Neural progenitor cell (in vitro differentiated cells): ENCODE results near the gene ZMIZ2. TPM values are rescaled to one million over a fixed set of nuclear protein-coding genes. Genes with fewer than 3 reads are reported as not detected.

Experiments
- DNase-seq: peaks from one replicate; pipeline ENCODE4 v3.0.0-alpha.2; 2016; ENCODE audit warnings: low spot score
- H2AFZ ChIP-seq: fragments of 200-600 bp; sonication (generic); replicated peaks from 2 replicates; pipeline ENCODE4 v1.6.1; 2016; ENCODE audit warnings: antibody characterized with exemption
- H3F3A ChIP-seq: fragments of 200-600 bp; sonication (generic); 2 replicates; pipeline ENCODE4 v1.6.1; 2016; ENCODE audit warnings: antibody characterized with exemption, low read depth
- H3K27ac ChIP-seq: fragments of 200-600 bp; sonication (generic); 2 replicates; pipeline ENCODE4 v1.5.1; 2016; ENCODE audit warnings: mild to moderate bottlenecking
- H3K27me3 ChIP-seq: fragments of 200-600 bp; sonication (generic); 2 replicates; pipeline ENCODE4 v1.6.1; 2016; ENCODE audit warnings: mild to moderate bottlenecking, moderate library complexity
- H3K36me3 ChIP-seq: fragments of 200-600 bp; sonication (generic); 2 replicates; pipeline ENCODE4 v1.5.1; 2016
- H3K4me1 ChIP-seq: fragments of 200-600 bp; sonication (generic); 2 replicates; pipeline ENCODE4 v1.6.1; 2016; ENCODE audit warnings: mixed run types
- H3K4me2 ChIP-seq: fragments of 200-600 bp; sonication (generic); 2 replicates; pipeline ENCODE4 v1.6.1; 2016
- H3K4me3 ChIP-seq: fragments of 200-600 bp; sonication (generic); 2 replicates; pipeline ENCODE4 v1.5.1; 2016
- H3K79me2 ChIP-seq: fragments of 200-600 bp; sonication (generic); 2 replicates; pipeline ENCODE4 v1.6.1; 2016; ENCODE audit warnings: low read depth
- H3K9ac ChIP-seq: fragments of 200-600 bp; sonication (generic); 2 replicates; pipeline ENCODE4 v1.6.1; 2016
- H3K9me3 ChIP-seq: fragments of 200-600 bp; sonication (generic); 2 replicates; pipeline ENCODE4 v1.5.1; 2016; ENCODE audit warnings: low read depth
- H4K20me1 ChIP-seq: fragments of 200-600 bp; sonication (generic); 2 replicates; pipeline ENCODE4 v1.6.1; 2016; ENCODE audit warnings: low read depth
- H3K27ac Mint-ChIP-seq: 3 replicates; pipeline ENCODE4 v1.8.0; 2021; ENCODE audit warnings: mixed read lengths
- H3K27me3 Mint-ChIP-seq: 2 replicates; pipeline ENCODE4 v1.8.0; 2022; ENCODE audit warnings: low read depth, mild to moderate bottlenecking, inconsistent platforms, moderate library complexity, mixed read lengths; ENCODE audit not compliant: insufficient read depth
- H3K36me3 Mint-ChIP-seq: 3 replicates; pipeline ENCODE4 v1.8.0; 2021; ENCODE audit warnings: mixed read lengths
- H3K4me1 Mint-ChIP-seq: 3 replicates; pipeline ENCODE4 v1.8.0; 2021; ENCODE audit warnings: mixed read lengths
- H3K4me3 Mint-ChIP-seq: 3 replicates; pipeline ENCODE4 v1.8.0; 2021; ENCODE audit warnings: mild to moderate bottlenecking, moderate library complexity, mixed read lengths
- H3K9me3 Mint-ChIP-seq: 3 replicates; pipeline ENCODE4 v1.8.0; 2020; ENCODE audit warnings: mixed read lengths
- EZH2 ChIP-seq: fragments of 200-600 bp; sonication (generic); IDR thresholded peaks from 2 replicates; pipeline ENCODE4 v1.6.1; 2017; ENCODE audit warnings: antibody characterized with exemption, mild to moderate bottlenecking, moderate library complexity
- EZH2phosphoT487 ChIP-seq: fragments of 200-600 bp; sonication (generic); IDR thresholded peaks from 2 replicates; pipeline ENCODE4 v1.6.1; 2017; ENCODE audit warnings: antibody characterized with exemption
- total RNA-seq: library from RNA; depleted of rRNA; stranded (reverse); fragments of >200 nt; gene quantifications from 2 replicates; pipeline ENCODE4 v1.2.3, GENCODE V29; 2015; ENCODE audit warnings: low replicate concordance
- TF ChIP-seq, protein P1 (sequence below): fragments of 200-600 bp; sonication (generic); IDR thresholded peaks from 2 replicates; pipeline ENCODE4 v1.5.1; 2017; ENCODE audit warnings: antibody characterized with exemption, mild to moderate bottlenecking

The ZMIZ2 gene
- total RNA-seq, 1 donor from 2014 or later: 7.6 TPM

- Histone ChIP-seq H3K27ac (peak within 1 kb of the TSS; percentile 96), H3K9me3 (no peaks in the 10 kb centered on the region), H3K79me2 (peaks cover 57% of the 10 kb centered on the region), H3F3A (peaks cover 48% of the 10 kb centered on the region), H4K20me1 (peaks cover 43% of the 10 kb centered on the region), H3K27me3 (no peaks in the 10 kb centered on the region), H3K4me2 (peak within 1 kb of the TSS; percentile 91), H3K9ac (peak within 1 kb of the TSS; percentile 85), H3K36me3 (peaks cover 12% of the 10 kb centered on the region), H3K4me1 (peaks cover 8% of the 10 kb centered on the region), H3K4me3 (peak within 1 kb of the TSS; percentile 74), H2AFZ (peak within 1 kb of the TSS; percentile 61)
- peaks cover 20% of the 10 kb centered on the region for H3K4me1 Mint-ChIP-seq
- H3K27ac Mint-ChIP-seq: peak within 1 kb of the TSS; percentile 96
- H3K36me3 Mint-ChIP-seq: peaks cover 31% of the 10 kb centered on the region
- no peaks in the 10 kb centered on the region for H3K9me3 Mint-ChIP-seq
- peak within 1 kb of the TSS; percentile 97 for H3K4me3 Mint-ChIP-seq
- peak; percentile 98 for DNase-seq
- TF ChIP-seq EZH2phosphoT487: no peak
- TF ChIP-seq, protein P1, sequence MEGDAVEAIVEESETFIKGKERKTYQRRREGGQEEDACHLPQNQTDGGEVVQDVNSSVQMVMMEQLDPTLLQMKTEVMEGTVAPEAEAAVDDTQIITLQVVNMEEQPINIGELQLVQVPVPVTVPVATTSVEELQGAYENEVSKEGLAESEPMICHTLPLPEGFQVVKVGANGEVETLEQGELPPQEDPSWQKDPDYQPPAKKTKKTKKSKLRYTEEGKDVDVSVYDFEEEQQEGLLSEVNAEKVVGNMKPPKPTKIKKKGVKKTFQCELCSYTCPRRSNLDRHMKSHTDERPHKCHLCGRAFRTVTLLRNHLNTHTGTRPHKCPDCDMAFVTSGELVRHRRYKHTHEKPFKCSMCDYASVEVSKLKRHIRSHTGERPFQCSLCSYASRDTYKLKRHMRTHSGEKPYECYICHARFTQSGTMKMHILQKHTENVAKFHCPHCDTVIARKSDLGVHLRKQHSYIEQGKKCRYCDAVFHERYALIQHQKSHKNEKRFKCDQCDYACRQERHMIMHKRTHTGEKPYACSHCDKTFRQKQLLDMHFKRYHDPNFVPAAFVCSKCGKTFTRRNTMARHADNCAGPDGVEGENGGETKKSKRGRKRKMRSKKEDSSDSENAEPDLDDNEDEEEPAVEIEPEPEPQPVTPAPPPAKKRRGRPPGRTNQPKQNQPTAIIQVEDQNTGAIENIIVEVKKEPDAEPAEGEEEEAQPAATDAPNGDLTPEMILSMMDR: no peak
- no peak for TF ChIP-seq EZH2
- peaks cover 8% of the 10 kb centered on the region for H3K27me3 Mint-ChIP-seq
Measured at GRCh38 chr7:44796504-44797328, 48.1 kb downstream of the ZMIZ2 start, which contains the start of gene PPIA. Gene PPIA (plus strand): TSS chr7:44796681. CDS start chr7:44796725, 44 bp downstream.

- peaks cover 8% of the 10 kb centered on the region for H3K4me1 ChIP-seq
- H3K27ac ChIP-seq: peak overlapping the region; percentile 96
- DNase-seq: peak; percentile 89
- H2AFZ ChIP-seq: no peak overlapping the region
- Mint-ChIP-seq H3K27me3 (peaks cover 8% of the 10 kb centered on the region), H3K36me3 (peaks cover 34% of the 10 kb centered on the region), H3K9me3 (no peaks in the 10 kb centered on the region), H3K4me1 (peaks cover 20% of the 10 kb centered on the region), H3K4me3 (peak overlapping the region; percentile 97), H3K27ac (peak overlapping the region; percentile 96)
- H3K36me3 ChIP-seq: peaks cover 12% of the 10 kb centered on the region
- peaks cover 58% of the 10 kb centered on the region for H3K79me2 ChIP-seq
- H3K9ac ChIP-seq: peak overlapping the region; percentile 85
- no peaks in the 10 kb centered on the region for H3K27me3 ChIP-seq
- H3K4me2 ChIP-seq: peak overlapping the region; percentile 91
- TF ChIP-seq, protein P1: peak; percentile 59
- TF ChIP-seq EZH2phosphoT487: no peak
- peaks cover 50% of the 10 kb centered on the region for H4K20me1 ChIP-seq
- H3K9me3 ChIP-seq: no peaks in the 10 kb centered on the region
- peak overlapping the region; percentile 74 for H3K4me3 ChIP-seq
- H3F3A ChIP-seq: peaks cover 57% of the 10 kb centered on the region
Measured at GRCh38 chr7:44797329-44798258, 48.9 kb downstream of the ZMIZ2 start.

DNA sequence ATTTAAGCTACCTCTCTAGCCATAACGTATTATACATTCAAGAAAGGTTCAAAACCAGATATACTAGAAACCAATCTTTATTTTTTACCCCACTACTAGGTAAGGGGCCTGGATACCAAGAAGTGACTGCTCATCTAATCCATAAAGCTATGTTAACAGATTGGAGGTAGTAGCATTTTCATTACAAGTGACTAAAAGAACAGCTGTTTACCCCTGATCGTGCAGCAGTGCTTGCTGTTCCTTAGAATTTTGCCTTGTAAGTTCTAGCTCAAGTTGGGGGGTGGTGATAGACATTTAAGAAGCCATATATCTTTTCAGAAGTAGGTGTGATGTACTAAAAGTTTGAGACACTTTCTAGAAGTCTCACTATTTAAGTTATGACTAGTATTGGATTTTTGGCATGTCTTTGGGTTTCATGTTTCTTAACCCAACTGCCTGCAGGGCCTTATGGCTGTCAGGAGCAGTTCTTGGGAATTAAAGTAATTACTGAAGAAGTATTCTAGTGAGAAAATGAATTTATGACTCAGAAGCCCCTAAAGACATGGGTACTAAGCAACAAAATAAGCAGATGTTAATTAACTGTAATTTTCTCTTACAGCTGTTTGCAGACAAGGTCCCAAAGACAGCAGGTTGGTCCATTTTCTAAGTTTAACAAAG lies 50.1 kb downstream of the ZMIZ2 start:
- peaks cover 38% of the 10 kb centered on the region for H3K36me3 Mint-ChIP-seq
- Histone ChIP-seq H3K9me3 (no peaks in the 10 kb centered on the region), H3K36me3 (peaks cover 12% of the 10 kb centered on the region), H4K20me1 (peaks cover 56% of the 10 kb centered on the region), H3F3A (peaks cover 69% of the 10 kb centered on the region), H3K9ac (peak overlapping the region; percentile 85), H3K27ac (peak overlapping the region; percentile 8), H3K4me1 (peaks cover 8% of the 10 kb centered on the region), H3K4me3 (peak overlapping the region; percentile 74), H3K79me2 (peaks cover 58% of the 10 kb centered on the region), H2AFZ (no peak overlapping the region), H3K27me3 (no peaks in the 10 kb centered on the region), H3K4me2 (peak overlapping the region; percentile 91)
- peaks cover 20% of the 10 kb centered on the region for H3K4me1 Mint-ChIP-seq
- H3K27me3 Mint-ChIP-seq: peaks cover 8% of the 10 kb centered on the region
- H3K9me3 Mint-ChIP-seq: no peaks in the 10 kb centered on the region
- no peak overlapping the region for H3K27ac Mint-ChIP-seq
- DNase-seq: no peak
- TF ChIP-seq EZH2: no peak
- TF ChIP-seq, protein P1: no peak
- no peak for TF ChIP-seq EZH2phosphoT487
- H3K4me3 Mint-ChIP-seq: peak overlapping the region; percentile 97
